Fibroblast of villous mesenchyme (primary cell): Measurements from ENCODE around the gene NCDN. TPM values are rescaled to one million over a fixed set of nuclear protein-coding genes. Genes with fewer than 3 reads are reported as not detected.

Experiments used
- DNase-seq: peaks from one replicate; pipeline ENCODE4 v3.0.0-alpha.2; 2010; ENCODE audit warnings: low read depth
- H3K4me3 ChIP-seq: 2 replicates; pipeline ENCODE4 v1.5.1; 2011; ENCODE audit warnings: low read depth, mild to moderate bottlenecking, low read length
- CTCF ChIP-seq: IDR thresholded peaks from 2 replicates; pipeline ENCODE4 v1.5.1; 2012; ENCODE audit warnings: low read depth, mild to moderate bottlenecking, low read length; ENCODE audit not compliant: insufficient read depth
- total RNA-seq: library from RNA; depleted of rRNA; stranded (reverse); fragments of >200 nt; gene quantifications from 2 replicates; pipeline ENCODE4 v1.2.3, GENCODE V29; 2012

Gene NCDN
- total RNA-seq, 1 donor, result 21.6 TPM

- H3K4me3 ChIP-seq, result peak overlapping the region; percentile 94
- no peak for DNase-seq
- TF ChIP-seq CTCF, result no peak
Measured at GRCh38 chr1:35558374-35559316, 1.0 kb downstream of the NCDN start.

GRCh38 chr1:35559317-35559944 lies 1.8 kb downstream of the NCDN start:
- TF ChIP-seq CTCF, result no peak
- DNase-seq, result no peak
- no peak overlapping the region for H3K4me3 ChIP-seq

GRCh38 chr1:35560256-35561225 lies 2.9 kb downstream of the NCDN start:
- H3K4me3 ChIP-seq, result no peak overlapping the region
- TF ChIP-seq CTCF, result no peak
- no peak for DNase-seq

- no peak for TF ChIP-seq CTCF
- no peak overlapping the region for H3K4me3 ChIP-seq
- DNase-seq, result no peak
Measured at GRCh38 chr1:35561297-35561971, 3.8 kb downstream of the NCDN start.

- no peak for TF ChIP-seq CTCF
- no peak for DNase-seq
- H3K4me3 ChIP-seq, result no peak overlapping the region
Measured at GRCh38 chr1:35561972-35562680, 4.5 kb downstream of the NCDN start.
